GM12865 (cell line): ENCODE results near the gene ADRA2C.

ENCODE experiments used
- DNase-seq: peaks from one replicate; pipeline ENCODE4 v3.0.0; 2010; ENCODE audit warnings: low read depth
- H3K4me3 ChIP-seq: 2 replicates; pipeline ENCODE4 v1.5.1; 2011; ENCODE audit warnings: mild to moderate bottlenecking, low read depth, low read length, control low read depth
- TF ChIP-seq, protein P1 (sequence below): IDR thresholded peaks from 2 replicates; pipeline ENCODE4 v1.5.1; 2011; ENCODE audit warnings: low read length, control low read depth, low read depth, inconsistent platforms; ENCODE audit not compliant: insufficient read depth; ENCODE audit errors: missing control alignments

ADRA2C gene

DNA sequence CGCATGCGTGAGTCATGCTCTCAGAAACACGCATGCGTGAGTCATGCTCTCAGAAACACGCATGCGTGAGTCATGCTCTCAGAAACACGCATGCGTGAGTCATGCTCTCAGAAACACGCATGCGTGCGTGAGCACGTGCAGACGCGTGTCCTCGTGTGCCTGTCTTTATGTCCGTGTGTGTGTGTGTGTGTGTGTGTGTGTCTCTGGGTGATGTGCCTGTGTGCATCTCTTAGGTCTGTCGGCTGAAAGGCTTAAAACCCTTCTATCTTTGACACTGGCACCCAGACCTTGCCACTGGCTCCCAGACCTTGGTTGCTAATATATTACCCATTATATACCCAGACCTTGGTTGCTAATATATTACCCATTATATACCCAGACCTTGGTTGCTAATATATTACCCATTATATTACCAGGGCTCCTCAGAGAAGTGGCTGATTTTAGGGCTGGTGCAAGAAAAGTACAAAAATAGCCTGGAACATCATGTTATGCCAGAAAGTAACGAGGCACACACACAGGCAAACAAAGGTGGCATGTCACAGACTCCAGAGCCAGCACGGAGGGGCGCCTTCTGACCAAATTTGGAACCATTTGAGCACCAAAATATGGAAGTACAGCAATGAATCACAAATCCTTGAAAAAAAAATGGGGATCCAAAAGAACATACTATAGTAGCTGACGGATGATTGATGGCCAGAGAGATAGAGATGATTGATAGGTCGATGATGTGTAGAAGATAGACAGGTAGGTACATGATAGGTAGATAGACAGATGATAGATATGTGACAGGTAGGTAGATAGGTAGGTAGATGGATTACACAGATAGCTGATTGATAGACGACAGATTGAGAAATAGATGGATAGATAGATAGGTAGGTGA is 19.2 kb upstream of the ADRA2C start:
- TF ChIP-seq, protein P1, sequence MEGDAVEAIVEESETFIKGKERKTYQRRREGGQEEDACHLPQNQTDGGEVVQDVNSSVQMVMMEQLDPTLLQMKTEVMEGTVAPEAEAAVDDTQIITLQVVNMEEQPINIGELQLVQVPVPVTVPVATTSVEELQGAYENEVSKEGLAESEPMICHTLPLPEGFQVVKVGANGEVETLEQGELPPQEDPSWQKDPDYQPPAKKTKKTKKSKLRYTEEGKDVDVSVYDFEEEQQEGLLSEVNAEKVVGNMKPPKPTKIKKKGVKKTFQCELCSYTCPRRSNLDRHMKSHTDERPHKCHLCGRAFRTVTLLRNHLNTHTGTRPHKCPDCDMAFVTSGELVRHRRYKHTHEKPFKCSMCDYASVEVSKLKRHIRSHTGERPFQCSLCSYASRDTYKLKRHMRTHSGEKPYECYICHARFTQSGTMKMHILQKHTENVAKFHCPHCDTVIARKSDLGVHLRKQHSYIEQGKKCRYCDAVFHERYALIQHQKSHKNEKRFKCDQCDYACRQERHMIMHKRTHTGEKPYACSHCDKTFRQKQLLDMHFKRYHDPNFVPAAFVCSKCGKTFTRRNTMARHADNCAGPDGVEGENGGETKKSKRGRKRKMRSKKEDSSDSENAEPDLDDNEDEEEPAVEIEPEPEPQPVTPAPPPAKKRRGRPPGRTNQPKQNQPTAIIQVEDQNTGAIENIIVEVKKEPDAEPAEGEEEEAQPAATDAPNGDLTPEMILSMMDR = no peak
- H3K4me3 ChIP-seq = no peak overlapping the region
- no peak for DNase-seq

DNA sequence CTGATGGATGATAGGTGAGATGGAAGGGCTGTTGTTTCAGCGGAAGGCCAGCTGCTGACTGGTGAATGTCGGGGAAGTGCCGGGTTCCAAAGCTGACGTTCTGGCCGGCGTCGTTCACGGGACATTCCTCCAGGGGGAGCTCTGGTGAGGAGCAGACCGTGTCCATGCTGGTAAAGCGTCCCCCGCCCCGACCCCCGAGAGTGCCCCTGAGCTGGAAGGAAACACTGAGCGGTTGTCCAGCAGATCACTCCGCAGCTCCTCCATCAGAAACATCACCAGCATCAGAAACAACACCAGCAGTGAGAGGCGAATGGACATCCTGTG is 18.6 kb upstream of the ADRA2C start:
- TF ChIP-seq, protein P1 = peak; percentile 33
- no peak for DNase-seq
- no peak overlapping the region for H3K4me3 ChIP-seq

DNA sequence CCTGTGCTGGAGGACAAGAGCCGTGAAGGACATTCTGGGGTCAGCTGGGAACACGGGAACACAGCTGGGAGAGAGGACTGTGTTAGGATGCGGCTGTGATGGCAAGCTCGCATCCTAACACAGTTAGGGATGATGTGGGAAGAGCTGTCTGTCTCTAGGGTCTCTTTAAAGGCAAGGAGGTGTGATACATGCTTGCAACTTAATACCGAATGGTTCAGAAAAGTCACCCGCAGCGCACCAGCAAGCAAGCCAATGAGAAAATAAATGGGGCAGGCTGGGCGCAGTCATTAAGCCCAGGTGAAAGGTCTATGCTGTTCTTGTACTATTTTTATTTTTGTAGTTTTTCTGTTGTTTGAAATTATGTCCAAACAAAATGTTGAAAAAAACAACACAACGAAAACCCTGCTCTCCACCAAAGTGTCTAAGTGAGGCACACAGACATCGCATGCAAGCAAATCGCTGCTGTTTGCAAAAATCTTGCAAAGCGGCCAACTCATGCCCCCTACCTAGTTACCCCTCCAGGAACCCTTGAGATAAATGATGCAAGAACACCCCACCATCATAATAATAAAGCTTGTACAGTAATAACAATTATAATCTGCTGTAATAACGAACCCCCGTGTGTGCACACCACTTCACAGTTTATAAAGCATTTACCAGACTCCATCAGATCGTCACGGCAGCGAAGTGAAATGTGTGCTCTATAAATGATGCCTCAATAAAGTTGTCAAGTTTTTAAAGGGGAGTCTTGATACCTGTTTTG is 17.9 kb upstream of the ADRA2C start:
- no peak for DNase-seq
- H3K4me3 ChIP-seq = no peak overlapping the region
- TF ChIP-seq, protein P1 = no peak

DNA sequence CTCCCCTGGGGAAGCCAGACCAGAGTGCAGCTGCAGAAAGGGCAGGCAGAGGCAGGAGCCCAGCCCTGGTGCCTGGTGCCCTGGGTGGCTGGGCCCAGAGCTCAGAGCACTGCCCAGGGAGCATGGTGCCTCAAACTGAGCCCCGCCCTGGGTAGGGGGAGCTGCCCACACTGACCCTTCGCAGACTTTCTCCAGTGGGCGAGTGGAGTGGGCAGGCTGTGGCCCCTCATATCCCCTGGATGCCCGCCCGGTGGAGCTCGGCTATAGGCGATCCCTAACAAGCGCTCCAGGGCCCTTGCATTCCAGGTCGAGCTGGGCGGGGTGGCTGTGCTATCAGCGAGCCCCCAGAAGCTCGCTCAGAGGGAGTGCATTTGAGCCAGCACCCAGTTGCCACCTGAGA is 17.1 kb upstream of the ADRA2C start:
- DNase-seq = no peak
- TF ChIP-seq, protein P1 = no peak
- H3K4me3 ChIP-seq = no peak overlapping the region

DNA sequence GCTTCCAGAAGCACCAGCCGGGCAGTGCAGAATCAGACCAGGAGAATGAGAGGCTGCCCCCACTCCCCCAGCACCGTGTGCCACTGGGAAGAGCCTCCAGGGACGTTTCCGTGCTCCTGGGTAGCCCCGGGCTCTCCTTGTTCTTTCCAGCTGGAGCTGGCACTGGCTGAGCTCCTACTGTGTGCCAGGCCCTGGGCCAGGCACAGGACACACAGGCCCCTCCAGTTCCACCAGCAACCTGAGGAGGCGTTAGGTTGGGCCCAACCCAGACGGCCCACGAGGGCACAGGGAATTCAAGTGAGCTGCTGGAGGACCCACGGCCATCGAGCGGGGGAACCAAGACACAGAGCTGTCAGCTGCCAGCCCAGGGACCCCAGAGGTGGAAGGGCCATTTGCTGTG is 15.9 kb upstream of the ADRA2C start:
- TF ChIP-seq, protein P1 = no peak
- no peak overlapping the region for H3K4me3 ChIP-seq
- no peak for DNase-seq

DNA sequence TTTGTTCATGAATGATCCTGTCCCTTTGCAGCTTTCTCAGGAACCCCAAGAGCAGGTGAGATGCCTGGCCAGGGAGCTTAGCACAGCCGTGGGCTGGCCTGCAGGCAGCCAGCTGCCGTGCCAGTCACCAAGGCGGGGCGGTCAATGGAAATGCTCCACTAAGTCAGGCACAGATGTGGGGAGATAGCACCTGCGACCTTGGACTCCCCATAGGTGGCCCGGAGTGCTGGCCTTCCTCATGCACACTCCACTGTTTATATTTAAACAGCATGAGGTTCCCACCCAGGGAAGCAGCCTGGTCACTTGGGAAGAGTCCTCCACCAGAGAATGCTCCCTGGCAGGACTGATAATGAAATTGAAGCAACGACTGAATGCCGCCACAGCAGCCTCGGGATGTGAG is 14.2 kb upstream of the ADRA2C start:
- no peak for DNase-seq
- no peak overlapping the region for H3K4me3 ChIP-seq
- TF ChIP-seq, protein P1 = no peak
